Coronary artery (tissue), 2 donors: ENCODE results near the gene SUPT4H1.
"Not testable (repeated sequence)": the region's sequence is repeated elsewhere in the genome, so short reads cannot be mapped to it uniquely, and the experiment has no call there.

Experiments used
- DNase-seq: peaks from one replicate; pipeline ENCODE4 v3.0.0-alpha.2; 2017; ENCODE audit warnings: low spot score
- H3K27ac ChIP-seq, 2 donors: fragments of 200-600 bp; sonication (generic); one replicate each; pipeline ENCODE4 v1.5.1; 2016 to 2019
- H3K4me3 ChIP-seq: fragments of 200-600 bp; sonication (generic); 2 replicates; pipeline ENCODE4 v1.5.1; 2016; ENCODE audit warnings: mild to moderate bottlenecking, moderate library complexity
- CTCF ChIP-seq: fragments of 200-600 bp; sonication (generic); IDR thresholded peaks from one replicate; pipeline ENCODE4 v1.5.1; 2019; ENCODE audit warnings: antibody characterized with exemption

SUPT4H1 gene

DNA sequence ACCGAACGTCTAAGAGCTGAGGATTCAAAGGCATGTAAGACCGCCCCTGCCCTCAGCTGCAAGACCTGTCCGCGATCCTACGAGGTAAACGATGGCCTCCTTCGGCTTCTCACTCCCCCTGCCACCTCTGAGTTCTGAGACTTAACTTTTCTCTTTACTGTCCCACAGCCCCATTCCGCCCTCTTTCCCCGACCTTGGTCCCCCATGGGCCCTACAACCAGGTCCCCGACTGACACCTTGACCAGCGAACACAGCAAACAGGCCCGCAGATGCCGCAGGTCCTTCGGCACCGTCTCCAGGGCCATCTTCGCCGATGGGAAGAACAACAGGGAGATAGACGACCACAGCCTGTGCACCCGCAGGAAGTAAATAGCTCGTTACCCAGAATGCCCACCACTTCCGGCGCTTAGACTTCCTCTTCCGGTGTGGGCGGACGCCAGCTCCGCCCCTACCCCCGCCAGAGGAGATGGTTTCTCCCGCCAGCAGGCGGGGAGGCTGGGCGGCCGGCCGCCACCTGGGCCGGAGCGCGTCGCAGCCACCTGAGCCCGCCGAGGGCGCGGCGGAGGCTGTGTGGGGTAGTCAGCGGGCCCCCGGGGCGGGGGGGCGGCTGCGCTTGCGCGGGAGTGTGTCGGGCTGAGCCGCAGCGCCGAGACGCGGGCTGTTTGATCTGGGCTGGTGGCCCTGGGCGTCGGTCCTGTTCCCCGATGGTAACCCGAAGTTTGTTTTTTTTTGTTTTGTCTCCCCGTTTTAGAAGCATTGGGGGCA is at the start of gene SUPT4H1:
TSS of gene SUPT4H1 (minus strand) at position 371 of the 765 bp plus-strand sequence. CDS start at position 305, 66 bp downstream.
- no peak for TF ChIP-seq CTCF
- H3K27ac ChIP-seq, result peak within 1 kb of the TSS; percentile 84 to 91
- H3K4me3 ChIP-seq, result peak within 1 kb of the TSS; percentile 91
- DNase-seq, result peak; percentile 91

DNA sequence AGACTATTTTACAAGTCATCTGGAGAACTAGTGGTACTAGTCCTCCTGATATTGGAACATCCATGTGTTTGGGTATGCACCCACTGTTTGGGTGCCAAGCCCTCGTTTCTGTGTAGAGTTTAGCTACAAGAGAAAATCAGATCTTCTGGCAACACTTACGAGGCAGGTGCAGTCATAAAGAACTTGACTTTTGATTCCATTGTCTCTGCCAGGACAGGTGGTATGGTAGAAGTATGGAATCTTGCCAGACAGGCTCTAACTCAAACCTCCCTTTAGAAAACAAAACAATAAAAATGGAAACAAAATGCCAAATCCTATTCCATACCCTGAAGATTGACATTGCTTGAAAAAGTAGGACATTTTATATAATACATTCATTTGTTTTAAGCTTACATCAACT is 49.3 kb upstream of the SUPT4H1 start:
- no peak overlapping the region for H3K4me3 ChIP-seq
- TF ChIP-seq CTCF, result no peak
- no peak overlapping the region for H3K27ac ChIP-seq
- no peak for DNase-seq

GRCh38 chr17:58400826-58401225 is 48.8 kb upstream of the SUPT4H1 start:
- no peak for TF ChIP-seq CTCF
- no peak for DNase-seq
- H3K27ac ChIP-seq, result no peak overlapping the region
- no peak overlapping the region for H3K4me3 ChIP-seq

- DNase-seq, result no peak
- H3K4me3 ChIP-seq, result no peak overlapping the region
- TF ChIP-seq CTCF, result no peak
These were observed 48.0 kb upstream of the SUPT4H1 start for GRCh38 chr17:58399974-58400373.

GRCh38 chr17:58398574-58399266 is 46.7 kb upstream of the SUPT4H1 start:
- no peak overlapping the region for H3K4me3 ChIP-seq
- DNase-seq, result no peak
- no peak for TF ChIP-seq CTCF
- H3K27ac ChIP-seq, result no peak overlapping the region

More at GRCh38 chr17:58399974-58400373, 48.0 kb upstream of the SUPT4H1 start:
- H3K27ac ChIP-seq, result no peak overlapping the region

DNA sequence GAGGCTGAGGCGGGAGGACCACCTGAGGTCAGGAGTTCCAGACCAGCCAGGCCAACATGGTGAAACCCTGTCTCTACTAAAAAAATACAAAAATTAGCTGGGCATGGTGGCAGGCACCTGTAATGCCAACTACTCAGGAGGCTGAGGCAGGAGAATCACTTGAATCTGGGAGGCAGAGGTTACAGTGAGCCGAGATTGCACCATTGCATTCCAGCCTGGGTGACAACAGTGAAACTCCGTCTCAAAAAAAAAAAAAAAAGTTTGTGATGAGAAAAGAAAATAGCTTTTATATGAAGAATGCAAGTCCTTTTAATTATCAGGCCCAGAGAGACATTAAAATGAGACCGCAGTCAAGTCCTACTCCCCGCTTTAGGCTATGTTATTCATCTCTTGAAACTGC is 45.4 kb upstream of the SUPT4H1 start:
- not testable (repeated sequence) for DNase-seq, H3K4me3 ChIP-seq, H3K27ac ChIP-seq

DNA sequence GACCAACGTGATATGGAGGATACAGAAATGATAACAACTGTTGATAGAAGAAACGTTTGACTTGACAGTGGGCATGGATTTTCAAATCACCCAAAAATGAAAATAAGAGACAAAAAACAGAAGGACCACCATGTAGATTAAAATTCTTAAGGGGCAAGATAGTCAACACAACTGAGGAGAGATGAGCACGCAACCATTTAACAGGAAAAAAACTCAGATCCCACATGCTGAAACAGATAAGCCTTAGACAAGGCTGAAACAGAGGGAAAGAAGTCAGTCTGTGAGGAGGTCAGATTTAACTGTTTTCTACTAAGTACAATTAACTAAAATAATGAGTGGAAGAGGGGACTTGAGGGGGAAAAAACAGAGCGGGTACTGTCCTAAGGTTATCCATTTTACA is 44.2 kb upstream of the SUPT4H1 start:
- Histone ChIP-seq H3K27ac (no peak overlapping the region), H3K4me3 (no peak overlapping the region)
- no peak for TF ChIP-seq CTCF
- no peak for DNase-seq
